NOMO-1 treated with DMSO at 0.1 percent for 48 hours (cell line): ENCODE results near the gene CENPX.
A peak's percentile ranks its signal among the peaks of the same experiment; 100 is the strongest.

Experiments
- DNase-seq: peaks from one replicate; lab custom pipeline; 2025; ENCODE audit not compliant: unreplicated experiment; lab: John Stamatoyannopoulos, UW

Gene CENPX

DNA sequence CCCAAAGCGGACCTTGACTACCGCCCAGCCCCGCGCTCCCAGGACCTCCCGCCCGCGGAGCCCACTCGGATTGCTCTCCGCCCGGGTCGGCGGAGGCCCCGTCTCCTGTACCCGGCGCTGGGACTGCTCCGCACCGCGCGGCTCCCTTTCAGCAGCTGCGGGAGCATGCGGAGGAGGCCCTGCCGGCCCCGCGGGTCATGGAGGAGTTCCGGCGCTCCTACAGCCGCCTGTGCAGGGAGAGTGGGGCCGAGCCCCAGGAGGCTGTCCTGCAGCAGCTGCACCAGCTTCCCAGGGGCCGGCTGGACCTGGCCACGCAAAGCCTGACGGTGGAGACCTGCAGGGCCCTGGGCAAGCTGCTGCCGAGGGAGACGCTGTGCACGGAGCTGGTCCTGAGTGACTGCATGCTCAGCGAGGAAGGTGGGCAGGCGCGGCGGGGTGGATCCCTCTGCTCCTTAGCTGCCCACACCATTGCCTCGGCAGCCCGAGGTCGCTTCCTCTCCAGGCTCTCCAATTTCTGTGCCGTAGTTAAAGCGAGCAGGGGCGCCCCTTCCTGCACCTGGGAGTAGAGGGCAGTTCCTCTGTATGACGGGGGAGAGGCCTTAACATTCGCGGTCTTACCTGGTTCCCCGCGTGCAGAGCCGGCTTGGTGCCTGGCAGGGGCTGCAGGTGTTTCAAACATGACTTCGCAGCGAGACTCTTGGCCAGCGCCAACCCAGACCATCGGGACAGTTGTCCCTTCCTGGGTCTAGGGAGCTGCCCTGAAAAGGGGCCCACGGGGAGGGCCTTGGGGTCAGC, 966 bp upstream of the CENPX start:
- peak; percentile 28 for DNase-seq

DNA sequence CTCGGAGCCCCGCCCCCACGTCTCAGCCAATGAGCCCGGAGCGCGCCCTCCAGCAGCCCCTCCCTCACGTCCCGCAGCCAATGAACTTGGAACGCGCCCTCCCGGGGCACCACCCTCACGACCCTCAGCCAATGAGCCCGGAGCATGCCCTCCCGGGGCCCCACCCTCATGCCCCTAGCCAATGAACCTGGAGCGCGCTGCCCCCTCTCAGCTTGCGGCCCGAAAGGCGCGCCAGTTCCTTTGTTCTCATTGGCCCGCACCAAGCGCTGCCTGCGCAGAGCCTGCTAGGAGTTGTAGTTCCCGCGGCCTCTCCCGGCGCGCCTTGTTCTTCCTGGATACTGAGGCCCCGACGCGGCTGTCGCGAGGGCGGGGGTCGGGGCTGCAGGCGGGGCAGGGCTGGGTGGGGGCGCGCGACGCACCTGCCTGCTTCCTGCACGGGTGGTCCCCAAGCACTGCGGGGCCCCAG, 336 bp upstream of the CENPX start, which contains the start of gene LRRC45:
Gene LRRC45, plus strand, starts transcription at position 325 of the 466 bp plus-strand sequence. CDS start 339 bp downstream, outside the sequence.
- peak; percentile 99 for DNase-seq

DNA sequence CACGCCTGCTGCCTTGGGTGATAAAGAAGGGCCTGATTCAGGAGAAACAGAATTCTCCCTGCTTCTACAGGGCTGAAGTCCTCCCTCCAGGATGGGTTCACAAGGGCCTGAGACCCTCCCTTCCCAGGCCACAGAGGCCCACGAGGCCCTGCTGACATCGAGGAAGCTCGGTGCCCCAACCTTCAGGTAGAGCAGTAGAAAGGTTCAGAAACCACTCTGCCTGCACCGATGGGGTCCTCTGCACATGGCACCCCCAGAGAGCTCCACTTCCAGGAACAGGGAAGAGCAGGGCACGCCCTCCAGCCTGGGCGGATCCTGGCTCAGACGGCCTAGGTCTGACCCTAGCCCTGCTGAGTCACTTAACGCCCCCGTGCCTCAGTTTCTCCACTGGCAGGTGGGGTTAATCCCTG, 773 bp downstream of the CENPX start:
- DNase-seq, result no peak

DNA sequence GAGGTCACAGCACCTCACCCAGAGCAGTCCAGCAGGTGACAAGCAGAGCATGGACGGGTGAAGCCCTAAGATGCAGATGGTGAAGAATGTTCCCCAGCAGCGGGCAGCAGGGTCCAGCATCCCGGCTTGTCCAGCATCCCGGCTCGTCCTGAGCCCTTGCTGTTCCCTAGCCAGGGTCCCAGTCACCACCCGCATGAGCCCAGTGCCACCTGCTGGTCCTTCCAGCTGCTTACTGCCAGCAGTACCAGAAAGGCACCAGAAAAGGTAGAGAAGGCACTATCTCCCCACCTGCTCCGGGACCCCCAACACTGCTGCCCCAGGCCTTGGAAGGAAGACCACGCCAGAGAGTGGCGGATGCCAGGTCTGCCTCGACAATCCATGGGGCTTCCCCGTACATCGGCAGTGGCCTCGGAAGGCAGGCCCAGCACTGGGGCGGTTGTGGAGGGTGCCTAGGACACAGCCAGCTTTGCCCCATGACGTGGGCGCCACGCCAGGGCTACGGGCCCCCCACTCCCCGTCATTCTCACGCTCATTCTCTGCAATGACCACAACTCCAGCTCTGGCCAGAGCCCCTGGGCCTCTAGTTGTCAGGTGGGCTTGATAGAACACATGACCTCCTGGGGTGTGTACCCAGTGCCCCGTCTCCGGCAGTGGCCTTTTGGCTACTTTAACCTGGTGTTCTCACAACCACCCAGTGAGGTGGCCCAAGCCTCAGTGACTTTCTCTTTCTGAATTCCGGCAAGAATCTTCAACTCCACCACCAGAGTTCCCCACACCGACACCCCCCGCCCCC, 1.4 kb downstream of the CENPX start:
- DNase-seq, result peak; percentile 33

DNA sequence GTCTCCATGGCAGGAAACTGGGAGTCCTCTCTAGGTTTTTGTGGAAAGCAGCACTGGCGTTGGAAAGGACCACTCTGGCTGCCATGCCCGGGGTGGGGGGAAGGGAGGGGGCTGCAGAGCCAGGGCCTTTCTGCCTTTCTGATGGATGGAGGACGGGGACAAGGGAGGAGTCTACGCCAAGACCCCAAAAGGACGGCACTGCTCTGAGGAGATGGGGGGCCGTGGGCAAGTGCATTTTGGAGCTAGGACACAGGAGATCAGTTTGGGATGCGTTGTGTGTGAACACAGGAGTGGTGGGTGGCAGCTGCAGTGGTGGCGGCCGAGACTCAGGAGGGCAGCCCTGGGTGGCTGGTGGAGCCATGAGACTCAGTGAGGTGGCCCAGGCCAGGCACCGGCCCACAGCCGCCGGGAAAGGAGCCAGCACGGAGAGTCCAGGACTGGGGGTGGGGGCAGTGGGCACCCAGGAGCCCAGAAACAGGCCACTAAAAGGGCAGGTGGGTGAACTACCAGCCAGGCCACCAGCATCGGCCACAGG, 2.0 kb downstream of the CENPX start:
- DNase-seq, result no peak

DNA sequence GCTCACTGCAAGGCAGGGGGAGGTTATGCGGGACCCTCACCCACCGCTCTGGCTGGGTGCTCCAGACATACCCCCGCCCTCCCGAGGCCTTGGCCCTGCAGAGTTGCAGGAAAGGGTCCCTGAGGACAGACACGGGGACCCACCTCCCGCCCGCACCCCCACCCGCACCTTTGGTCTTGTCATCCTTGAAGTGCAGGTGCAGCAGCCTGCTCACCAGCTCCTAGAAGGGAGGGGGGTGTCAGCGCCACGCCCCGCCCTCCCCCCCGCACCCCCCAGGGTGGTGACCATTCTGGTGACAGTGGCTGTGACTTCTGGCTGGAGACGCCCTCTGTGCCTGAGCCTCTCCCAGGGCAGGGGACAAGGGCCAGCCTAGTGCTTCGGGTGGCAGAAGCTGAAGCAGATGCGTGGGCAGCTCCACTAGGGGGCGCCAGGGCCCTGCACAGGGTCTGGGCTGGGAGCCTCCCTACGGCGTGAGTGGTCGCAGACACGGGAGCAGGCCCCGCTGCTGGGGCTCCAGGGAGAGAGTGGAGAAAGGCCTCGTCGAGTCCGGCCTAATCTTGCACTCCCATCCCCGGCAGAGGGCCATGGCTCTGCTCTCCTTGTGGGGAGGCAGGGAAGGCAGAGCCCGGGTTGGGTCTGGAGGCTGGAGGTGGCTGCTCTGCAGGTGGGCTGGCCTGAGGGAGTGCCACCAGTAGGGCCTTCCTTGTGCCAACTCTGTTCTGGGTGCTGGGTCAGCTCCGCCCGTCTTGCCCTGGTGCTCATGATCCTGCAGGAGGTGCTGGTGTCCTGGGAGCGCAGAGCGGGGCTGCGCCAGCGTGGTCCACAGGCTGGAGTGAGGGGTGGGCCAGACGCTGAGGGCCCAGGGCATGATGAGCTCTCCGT, 2.7 kb downstream of the CENPX start:
- DNase-seq, result peak; percentile 41

DNA sequence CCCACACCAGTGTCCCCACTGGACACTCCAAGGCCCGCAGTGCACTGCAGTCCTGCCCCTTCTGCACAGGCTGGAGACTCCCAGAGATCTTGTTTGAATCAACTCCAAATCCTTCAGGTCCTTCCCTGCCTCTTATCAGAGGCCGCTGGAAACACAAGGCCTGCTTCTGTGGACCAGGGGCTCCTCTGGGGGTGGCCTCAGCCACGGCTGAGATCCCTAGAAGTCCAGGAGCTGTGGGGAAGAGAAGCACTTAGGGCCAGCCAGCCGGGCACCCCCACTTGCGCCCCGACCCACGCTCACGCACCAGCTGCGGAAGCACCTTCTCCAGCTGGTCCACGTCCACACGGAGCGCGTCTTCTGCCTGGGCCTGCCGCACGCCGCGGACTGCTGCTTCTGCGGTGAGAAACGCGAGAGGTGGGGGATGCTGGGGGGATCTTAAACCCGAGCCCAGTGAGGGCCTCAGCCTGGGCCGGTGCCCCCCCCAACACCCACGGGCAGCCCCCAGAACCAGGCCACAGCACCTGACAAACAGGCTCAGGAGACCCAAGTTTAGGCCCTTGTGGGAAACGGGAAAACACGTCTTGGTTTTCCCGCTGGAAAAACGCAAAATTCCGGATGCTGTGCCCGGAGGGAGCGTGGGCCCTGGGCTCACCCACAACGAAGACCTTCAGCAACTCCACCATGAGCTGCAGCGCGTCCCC, 3.5 kb downstream of the CENPX start:
- DNase-seq, result no peak

DNA sequence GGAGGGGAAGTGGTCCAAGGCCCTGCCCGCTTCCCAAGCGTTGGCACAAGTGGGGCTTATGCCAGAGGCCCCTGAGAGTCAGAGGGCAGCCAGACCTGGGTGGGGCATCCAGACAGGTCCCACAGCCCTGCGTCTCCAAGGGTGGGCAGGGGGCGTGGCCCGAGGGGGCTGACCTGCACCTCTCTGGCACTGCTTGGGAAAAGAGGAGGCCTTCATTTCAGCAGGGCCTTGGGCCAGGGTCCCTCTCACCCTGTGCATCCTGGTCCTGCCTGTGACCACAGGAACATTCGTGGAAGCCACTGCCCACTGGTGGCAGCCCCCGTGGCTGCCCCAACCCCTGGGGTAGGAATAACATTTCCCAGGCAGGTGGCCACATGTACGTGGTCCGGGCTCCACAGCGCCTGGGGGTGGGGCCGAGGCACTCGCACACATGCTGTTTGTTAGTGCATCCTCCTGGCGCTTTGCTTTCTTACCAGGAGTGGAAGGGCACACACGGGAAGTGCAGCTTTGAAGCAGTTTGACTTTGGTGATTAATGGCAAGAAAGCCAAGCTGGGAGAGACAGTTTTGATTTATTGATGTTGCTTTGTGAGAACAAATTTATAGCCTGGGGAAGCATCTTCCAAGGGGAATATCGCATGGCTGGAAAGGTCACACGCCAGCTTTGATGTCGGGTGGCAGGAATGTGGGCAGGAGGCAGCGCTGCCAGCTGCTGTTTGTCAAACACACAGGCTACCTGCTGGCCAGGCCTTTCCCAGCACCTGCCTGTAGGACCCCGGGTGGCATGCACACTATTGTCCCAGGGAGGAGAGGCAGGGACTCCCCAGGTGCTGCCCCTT, 4.3 kb downstream of the CENPX start:
- no peak for DNase-seq

DNA sequence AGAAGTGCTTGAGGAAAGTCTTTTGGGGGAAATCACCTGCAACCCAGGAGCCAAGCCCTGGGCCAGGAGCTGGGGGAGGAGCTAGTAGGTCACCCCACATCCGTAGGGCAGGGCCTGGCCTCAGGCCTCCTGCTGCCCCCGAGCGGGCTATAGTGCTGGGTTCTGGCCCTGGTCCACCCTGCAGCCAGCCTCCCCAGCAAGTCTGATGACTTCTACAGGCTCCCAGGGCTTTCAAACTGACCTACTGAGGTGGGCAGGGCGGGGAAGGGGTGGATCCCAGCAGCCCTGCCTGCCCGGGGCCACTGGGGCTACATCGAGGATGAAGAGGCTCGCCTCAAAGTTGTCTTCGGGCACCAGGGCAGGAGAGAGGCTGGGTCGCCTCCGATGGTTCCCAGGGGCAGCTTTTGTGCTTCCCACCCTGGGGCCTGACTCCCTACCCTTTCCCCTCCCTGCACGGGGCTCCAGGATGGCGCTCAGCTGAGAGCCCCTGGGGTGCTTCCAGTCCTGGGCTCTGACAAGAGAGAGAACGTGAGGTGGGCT, 5.0 kb downstream of the CENPX start:
- DNase-seq, result no peak

DNA sequence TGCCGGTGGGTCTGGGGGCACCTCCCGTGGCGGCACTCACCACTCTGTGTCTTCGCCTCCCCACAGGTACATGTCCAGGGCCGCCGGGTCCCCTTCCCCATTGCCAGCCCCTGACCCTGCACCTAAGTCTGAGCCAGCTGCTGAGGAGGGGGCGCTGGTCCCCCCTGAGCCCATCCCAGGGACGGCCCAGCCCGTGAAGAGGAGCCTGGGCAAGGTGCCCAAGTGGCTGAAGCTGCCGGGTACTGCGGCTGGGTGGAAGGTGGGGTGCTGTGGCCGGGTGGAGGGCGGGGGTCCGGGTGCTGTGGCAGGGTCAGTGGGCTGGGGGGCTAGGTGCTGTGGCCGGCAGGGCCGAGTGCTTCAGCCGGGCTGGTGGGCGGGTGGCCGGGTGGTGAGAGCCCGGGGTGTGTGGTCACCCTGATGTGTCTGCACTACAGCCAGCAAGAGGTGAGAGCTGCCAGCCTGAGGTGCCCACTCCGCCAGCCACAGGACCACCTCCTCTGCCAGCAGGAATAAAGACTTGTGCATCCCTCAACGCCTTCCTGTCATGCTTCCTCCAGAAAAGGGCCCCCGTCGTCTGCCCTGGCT, 5.7 kb downstream of the CENPX start:
- no peak for DNase-seq

DNA sequence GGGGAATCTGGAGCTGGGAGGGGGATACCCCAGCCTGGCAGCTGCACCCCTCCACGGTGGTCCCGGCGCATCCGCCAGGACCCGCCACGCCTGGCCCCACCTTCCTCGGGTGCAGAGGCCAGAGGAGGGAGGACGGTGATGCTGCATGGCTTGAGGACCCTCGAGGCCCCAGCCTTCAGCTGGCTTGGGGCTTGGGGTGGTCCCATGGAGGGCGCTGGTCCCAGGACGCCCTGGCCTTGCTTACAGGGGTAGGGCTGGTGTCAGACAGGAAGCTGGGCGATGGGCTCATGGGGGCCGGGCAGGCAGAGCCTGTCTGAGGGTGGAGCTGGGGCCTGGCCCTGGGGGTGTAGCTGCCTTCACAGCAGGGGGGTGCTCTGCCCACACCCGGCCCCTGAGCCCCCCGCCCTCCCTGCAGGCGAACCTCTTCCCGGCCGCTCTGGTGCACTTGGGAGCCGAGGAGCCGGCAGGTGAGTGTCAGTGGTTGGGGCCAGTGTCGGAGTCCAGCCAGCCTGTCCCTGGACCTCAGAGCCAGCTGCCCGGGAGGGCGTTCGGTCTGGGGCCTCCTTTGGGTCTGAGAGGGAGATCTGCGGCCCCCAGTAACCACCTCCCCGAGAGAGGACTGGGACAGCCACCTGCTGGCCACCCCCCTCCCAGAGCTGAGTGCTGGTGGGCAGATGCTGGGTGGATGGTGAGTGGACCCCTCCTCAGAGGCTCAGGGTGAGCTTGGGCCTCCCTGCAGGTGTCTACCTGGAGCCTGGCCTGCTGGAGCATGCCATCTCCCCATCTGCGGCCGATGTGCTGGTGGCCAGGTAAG, 6.4 kb downstream of the CENPX start:
- no peak for DNase-seq

DNA sequence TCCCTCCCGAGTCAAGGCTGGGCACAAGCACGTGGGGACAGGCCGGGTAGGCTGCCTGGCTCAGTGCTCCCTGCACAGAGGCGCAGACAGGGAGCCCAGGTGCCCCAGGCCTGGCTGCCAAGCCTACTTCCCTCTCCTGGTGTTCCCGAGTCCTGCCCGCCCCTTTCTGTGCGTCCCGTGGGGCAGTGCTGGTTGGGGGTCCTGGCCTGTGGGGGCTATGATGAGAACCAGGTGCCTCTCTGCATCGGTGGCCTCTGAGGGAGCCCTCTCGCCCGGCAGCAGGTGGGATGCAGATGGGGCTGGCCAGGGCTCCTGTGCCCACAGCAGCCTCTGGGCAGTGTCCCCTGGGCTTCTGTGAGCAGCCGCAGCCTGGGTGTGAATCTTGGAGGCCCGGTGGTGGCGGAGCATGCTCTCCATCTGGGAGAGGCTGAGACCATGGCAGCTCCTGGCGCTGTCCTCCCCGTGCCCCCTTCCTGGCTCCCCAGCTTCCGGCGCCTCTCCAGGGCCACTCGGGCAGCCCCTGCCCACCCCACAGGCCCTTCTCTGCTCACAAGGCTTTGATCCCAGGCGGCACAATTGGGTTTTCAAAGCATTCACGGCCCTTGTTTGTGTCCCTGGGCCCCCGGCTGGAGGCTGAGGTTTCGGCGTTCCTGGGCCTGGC, 7.2 kb downstream of the CENPX start:
- no peak for DNase-seq

DNA sequence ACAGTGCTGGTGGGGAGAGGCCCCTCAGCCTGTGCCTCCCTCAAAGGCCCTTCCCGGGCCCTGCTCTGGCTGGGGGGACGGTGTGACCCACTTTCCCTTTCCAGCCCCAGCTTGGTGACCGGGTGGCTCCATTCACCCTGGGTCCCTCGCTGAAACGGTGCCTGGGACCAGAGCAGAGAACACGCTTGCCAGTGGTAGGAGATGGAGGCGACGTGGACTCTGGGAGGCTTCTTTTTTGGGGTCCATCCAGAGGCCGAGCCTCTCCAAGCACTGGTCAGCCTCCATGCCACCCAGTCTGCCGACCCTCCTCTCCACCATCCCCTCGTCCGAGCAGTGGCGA, 7.7 kb downstream of the CENPX start:
- no peak for DNase-seq

DNA sequence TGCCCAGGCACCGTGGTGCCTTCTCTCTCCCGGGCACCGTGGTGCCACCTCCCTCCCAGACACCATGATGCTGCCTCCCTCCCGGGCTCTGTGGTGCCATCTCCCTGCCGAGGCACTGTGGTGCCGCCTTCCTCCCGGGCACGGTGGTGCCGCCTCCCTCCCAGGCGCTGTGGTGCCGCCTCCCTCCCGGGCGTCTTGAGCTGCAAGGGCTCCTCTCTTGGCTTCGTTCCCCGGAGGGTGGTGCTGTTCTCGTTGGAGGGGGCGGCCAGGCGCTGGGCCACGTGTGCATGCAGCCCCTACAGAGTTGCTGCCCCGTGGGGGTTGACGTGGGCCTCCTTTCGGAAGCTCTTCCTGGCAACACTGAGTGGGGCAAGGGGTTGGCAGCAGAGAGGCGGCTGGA, 8.2 kb downstream of the CENPX start:
- DNase-seq, result no peak

DNA sequence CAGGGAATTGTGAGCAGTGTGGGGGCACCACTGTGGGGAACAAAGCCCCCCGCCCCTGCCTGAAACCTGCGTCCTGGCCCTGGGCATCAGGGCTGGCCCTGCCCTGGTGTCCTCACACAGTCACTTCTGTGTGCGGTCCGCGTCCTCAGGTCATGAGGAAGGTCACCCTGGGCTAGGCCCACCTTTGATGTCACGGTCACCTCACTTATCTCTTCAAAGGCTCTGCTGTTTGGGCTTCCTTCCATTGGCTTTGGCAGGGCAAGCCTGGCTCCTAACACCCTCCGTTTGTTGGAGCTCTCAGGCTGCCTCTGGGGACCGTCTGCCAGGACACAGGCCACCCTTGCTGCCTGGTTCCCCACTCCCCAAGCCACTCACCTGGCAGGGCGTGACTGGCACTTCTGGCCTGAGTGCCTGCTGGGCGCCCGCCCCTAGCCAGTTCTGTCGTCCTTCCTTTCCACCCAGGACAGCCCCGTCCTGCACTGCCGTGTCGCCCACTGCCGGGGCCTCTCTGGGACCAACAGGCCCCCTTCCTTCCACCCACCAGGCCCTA, 8.8 kb downstream of the CENPX start:
- no peak for DNase-seq

DNA sequence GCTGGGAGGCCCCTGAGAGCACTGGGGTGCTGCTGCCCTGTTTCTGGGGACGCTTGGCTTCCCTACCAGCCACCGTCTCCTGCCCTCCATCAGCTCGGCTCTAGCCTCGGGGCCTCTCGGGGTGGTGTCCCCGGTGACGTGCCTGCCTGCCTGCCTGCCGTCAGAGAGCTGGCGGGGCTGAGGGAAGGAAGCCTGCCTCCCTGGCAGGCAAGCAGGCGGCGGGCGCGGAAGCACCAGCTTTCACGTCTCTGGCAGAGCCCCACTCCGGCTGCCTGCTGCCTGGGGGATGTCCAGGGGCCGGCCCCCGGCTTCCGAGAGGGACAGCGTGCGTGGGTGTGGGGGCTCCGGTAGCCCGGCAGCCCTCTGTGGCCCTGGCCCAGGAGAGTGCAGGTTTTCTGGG, 9.3 kb downstream of the CENPX start:
- DNase-seq, result no peak

DNA sequence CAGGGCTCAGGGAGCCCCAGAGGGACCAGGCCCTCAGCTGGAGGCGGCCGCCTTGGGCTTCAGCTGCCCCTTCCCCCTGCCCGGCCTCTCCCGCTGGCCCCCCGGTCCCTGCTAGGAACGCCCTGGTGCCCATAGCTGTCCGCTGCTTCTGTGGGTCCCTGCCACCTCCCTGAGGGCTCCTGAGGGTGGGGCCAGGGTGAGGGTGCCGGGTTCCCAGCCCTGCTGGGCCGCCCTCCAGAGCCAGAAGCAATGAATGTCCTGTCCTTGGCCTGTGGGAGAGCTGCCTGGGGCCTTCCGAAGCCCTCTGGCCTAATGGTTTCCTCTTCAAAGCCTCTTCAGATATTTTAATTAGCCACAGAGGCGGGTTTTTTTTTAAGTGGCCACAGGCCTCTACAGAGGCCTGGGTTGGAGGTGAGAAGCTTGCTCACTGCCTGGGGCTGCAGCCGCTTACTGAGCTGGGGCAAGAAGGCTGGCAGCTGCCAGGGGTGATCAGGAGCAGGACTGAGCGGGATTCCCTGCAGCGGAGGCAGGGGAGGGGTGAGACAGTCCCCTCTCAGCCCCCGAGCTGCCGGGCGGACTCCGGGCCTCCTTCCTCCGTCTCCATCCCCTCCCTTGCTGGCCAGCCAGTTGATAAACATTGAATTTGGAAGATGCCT, 9.9 kb downstream of the CENPX start:
- DNase-seq, result no peak
